Fibroblast of the aortic adventitia (primary cell): Measurements from ENCODE around the gene ZFP36L2. TPM values are rescaled to one million over a fixed set of nuclear protein-coding genes. Genes with fewer than 3 reads are reported as not detected.
"Not testable (repeated sequence)": the region's sequence is repeated elsewhere in the genome, so short reads cannot be mapped to it uniquely, and the experiment has no call there.

Source experiments
- DNase-seq: peaks from one replicate; pipeline ENCODE4 v3.0.0-alpha.2; 2010; ENCODE audit warnings: low read depth
- H3K4me3 ChIP-seq: 2 replicates; pipeline ENCODE4 v1.5.1; 2011; ENCODE audit warnings: low read depth, mild to moderate bottlenecking, control low read depth, low read length, moderate library complexity
- CTCF ChIP-seq: IDR thresholded peaks from 2 replicates; pipeline ENCODE4 v1.5.1; 2011; ENCODE audit warnings: mild to moderate bottlenecking, low read length, control low read depth, inconsistent platforms; ENCODE audit not compliant: insufficient read depth
- total RNA-seq: library from RNA; depleted of rRNA; stranded (reverse); fragments of >200 nt; gene quantifications from 2 replicates; pipeline ENCODE4 v1.2.3, GENCODE V29; 2012; ENCODE audit warnings: low replicate concordance

Gene ZFP36L2
- total RNA-seq, 1 donor, result 34.3 TPM

GRCh38 chr2:43196768-43197587, 29.4 kb downstream of the ZFP36L2 start:
- DNase-seq, result no peak
- H3K4me3 ChIP-seq, result no peak overlapping the region
- no peak for TF ChIP-seq CTCF

- no peak overlapping the region for H3K4me3 ChIP-seq
- no peak for DNase-seq
- TF ChIP-seq CTCF, result no peak
Measured at GRCh38 chr2:43194121-43194869, 32.1 kb downstream of the ZFP36L2 start.

GRCh38 chr2:43193652-43194120, 32.7 kb downstream of the ZFP36L2 start:
- no peak overlapping the region for H3K4me3 ChIP-seq
- no peak for TF ChIP-seq CTCF
- DNase-seq, result no peak

GRCh38 chr2:43192744-43193651, 33.4 kb downstream of the ZFP36L2 start:
- DNase-seq, result no peak
- no peak overlapping the region for H3K4me3 ChIP-seq
- no peak for TF ChIP-seq CTCF

DNA sequence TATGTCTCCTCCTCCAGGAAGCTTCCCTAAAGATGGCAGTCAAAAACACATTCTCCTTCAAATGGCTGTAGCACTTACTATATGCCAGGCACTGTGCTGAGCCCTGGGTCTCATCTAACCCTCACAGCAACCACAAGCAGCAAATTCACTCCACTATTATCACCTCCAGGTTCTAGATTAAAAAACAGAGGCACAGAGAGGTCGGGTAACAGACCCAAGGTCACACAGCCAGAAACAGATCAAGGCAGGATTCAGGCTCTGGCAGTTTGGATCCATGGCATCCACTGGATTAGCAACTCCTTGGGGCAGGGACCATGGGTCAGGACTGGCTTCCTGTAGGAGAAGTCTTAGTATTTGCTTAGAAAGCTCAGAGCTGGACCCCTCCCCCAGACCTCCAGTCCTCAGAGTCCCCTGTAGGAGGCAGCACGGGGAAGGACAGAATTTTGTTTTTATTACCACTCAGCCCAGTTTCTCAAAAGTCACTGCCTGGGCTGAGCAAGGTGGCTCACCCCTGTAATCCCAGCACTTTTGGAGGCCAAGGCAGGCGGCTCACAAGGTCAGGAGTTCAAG, 34.4 kb downstream of the ZFP36L2 start:
- no peak for DNase-seq
- H3K4me3 ChIP-seq, result no peak overlapping the region
- no peak for TF ChIP-seq CTCF

DNA sequence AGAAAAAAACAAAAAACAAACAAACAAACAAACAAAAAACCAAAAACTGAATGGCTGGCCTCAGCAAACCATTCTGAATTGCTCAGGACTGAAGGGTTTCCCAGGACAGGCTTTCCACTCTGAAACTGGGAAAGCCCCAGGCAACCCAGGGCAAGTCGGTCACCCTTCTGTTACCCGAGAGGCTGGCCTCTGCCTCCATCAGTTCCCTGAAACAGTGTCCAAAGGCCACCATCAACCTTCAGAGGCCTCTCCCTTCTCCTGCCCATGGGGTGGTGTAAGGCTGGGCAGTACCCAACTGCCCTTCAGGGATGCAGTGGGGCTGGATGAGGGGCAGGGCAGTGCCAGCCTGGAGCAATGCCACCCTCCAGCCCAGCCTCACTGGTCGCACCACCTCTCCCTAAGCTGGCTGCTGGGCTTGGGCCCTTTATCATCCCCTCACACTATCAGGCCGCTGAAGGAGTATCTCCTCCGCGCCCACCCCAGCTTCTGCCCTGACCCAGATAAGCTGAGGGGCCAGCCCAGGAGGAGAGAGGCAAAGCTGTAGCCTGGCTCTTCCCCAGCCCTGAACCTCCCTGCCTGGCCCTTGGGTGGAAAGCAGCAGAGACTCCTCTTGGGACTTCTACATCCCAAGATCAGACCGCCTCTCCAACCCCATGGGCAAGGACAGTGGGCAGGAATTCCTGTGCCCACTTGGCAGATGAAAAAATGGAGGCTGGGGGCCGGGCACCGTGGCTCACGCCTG, 35.9 kb downstream of the ZFP36L2 start:
- no peak for DNase-seq
- H3K4me3 ChIP-seq, result no peak overlapping the region
- TF ChIP-seq CTCF, result no peak

DNA sequence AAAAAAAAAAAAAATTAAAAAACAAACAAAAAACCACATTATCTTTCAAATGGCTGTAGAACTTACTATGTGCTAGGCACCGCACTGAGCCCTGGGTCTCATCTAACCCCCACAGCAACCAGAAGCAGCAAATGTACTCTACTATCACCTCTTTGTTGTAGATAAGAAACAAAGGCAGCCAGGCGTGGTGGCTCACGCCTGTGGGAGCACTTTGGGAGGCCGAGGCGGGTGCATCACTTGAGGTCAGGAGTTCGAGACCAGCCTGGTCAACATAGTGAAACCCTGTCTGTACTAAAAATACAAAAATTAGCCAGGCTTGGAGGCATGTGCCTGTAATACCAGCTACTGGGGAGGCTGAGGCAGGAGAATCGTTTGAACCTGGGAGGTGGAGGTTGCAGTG, 36.5 kb downstream of the ZFP36L2 start:
- DNase-seq, H3K4me3 ChIP-seq: not testable (repeated sequence)
